ENCODE results near the gene SORL1. TPM values are rescaled to one million over a fixed set of nuclear protein-coding genes. Genes with fewer than 3 reads are reported as not detected.

Gene SORL1
- total and polyA plus RNA-seq, 2 of the 13 experiments (the other 11 are each of a cell fraction or from before 2014, with no cell fraction given): 21.3 to 148 TPM

- TF ChIP-seq THAP9 (CRISPR knock-in tag; IDR thresholded peaks at IDR 0.05; ENCODE audit: borderline replicate concordance) (no peak), ZNF576 (CRISPR knock-in tag; IDR thresholded peaks at IDR 0.05) (no peak), ZNF772 (CRISPR knock-in tag; IDR thresholded peaks at IDR 0.05) (no peak), SRY (CRISPR knock-in tag; IDR thresholded peaks at IDR 0.05) (no peak), FOXM1 (CRISPR knock-in tag; IDR thresholded peaks at IDR 0.05) (no peak), GATA4 (IDR thresholded peaks at IDR 0.05; ENCODE audit: borderline replicate concordance, low read depth) (no peak), ZFP37 (CRISPR knock-in tag; IDR thresholded peaks at IDR 0.05; ENCODE audit: borderline replicate concordance) (no peak), ZNF160 (CRISPR knock-in tag; IDR thresholded peaks at IDR 0.05) (no peak)
Observed at GRCh38 chr11:121488641-121489040, 36.5 kb downstream of the SORL1 start (continued).

GRCh38 chr11:121489823-121490222 lies 37.7 kb downstream of the SORL1 start:
- POLR2A ChIA-PET: no interaction called here
- WGBS (ENCODE audit: low lambda C conversion rate): 100% methylated on average over 2 of the region's 2 CpGs
- no peak overlapping the region for H3K4me2 ChIP-seq (ENCODE audit: low read depth, low read length)
- no peaks in the 10 kb centered on the region for H3K4me1 ChIP-seq (ENCODE audit: insufficient read depth, low read length)
- no peaks in the 10 kb centered on the region for H3K27me3 ChIP-seq (ENCODE audit: control insufficient read depth in 1 of 2, insufficient read depth in 2 of 2, low read length in 2 of 2)
- DNase-seq (ENCODE audit: low spot score) (no peak), ATAC-seq (no peak), FAIRE-seq (no peak)
- H3K9ac ChIP-seq (ENCODE audit: insufficient read depth, low read depth, low read length): no peak overlapping the region
- peaks cover 39 to 80% of the 10 kb centered on the region in 2 experiments for H3K36me3 ChIP-seq (replicated peaks in 1 of 2; ENCODE audit: control insufficient read depth in 1 of 2, insufficient read depth in 2 of 2, low read length in 2 of 2)
- in situ Hi-C loops (cut with HindIII; ENCODE audit: extremely low pct_ligation_motif_present, low pct_unique_long_range_greater_than_20kb) (no loop called here), intact Hi-C loops (cut with micrococcal nuclease; ENCODE audit: unreplicated experiment) (no loop called here)
- no peaks in the 10 kb centered on the region for H3K9me3 ChIP-seq (ENCODE audit: low read length)
- no TSS peak for BruUV-seq (replicated peaks)
- H4K20me1 ChIP-seq (ENCODE audit: insufficient read depth, low read length): 0 out of 2 replicates have a peak, but pooled peaks cover 9% of the 10 kb centered on the region
- no peak overlapping the region for H2AFZ ChIP-seq (ENCODE audit: low read length)
- no peak overlapping the region for H3K27ac ChIP-seq (ENCODE audit: extremely low read length, insufficient read depth, low read length)
- no peak overlapping the region for H3K4me3 ChIP-seq (replicated peaks in 1 of 3; ENCODE audit: insufficient read depth in 1 of 3, low read depth in 2 of 3, low read length in 3 of 3)
- CTCF ChIA-PET (ENCODE audit: low intra/inter-chr PET ratio, low total read pairs): no interaction called here
- H3K79me2 ChIP-seq (ENCODE audit: insufficient read depth, low read length): no peaks in the 10 kb centered on the region
- TF ChIP-seq ZNF549 (CRISPR knock-in tag; IDR thresholded peaks at IDR 0.05): no peak
- TF ChIP-seq EHMT2 (IDR thresholded peaks at IDR 0.05; ENCODE audit: borderline replicate concordance, low read depth, low read length): no peak
- no peak for TF ChIP-seq GFI1 (CRISPR knock-in tag; IDR thresholded peaks at IDR 0.05; ENCODE audit: borderline replicate concordance)
- TF ChIP-seq ZUFSP (CRISPR knock-in tag; IDR thresholded peaks at IDR 0.05; ENCODE audit: borderline replicate concordance): no peak
- no peak for TF ChIP-seq ZNF761 (CRISPR knock-in tag; conservative IDR thresholded peaks at IDR 0.05)
- TF ChIP-seq TERF1 (CRISPR knock-in tag; IDR thresholded peaks at IDR 0.05): no peak
- TF ChIP-seq KLF16 (CRISPR knock-in tag; IDR thresholded peaks at IDR 0.05): no peak
- no peak for TF ChIP-seq ZNF720 (CRISPR knock-in tag; IDR thresholded peaks at IDR 0.05)
- TF ChIP-seq KAT8 (CRISPR knock-in tag; IDR thresholded peaks at IDR 0.05): no peak
- no peak for TF ChIP-seq GLMP (CRISPR knock-in tag; IDR thresholded peaks at IDR 0.05; ENCODE audit: borderline replicate concordance)

All from HepG2 (cell line).